H9 (cell line): ENCODE measurements around the gene MLC1. TPM values are rescaled to one million over a fixed set of nuclear protein-coding genes. Genes with fewer than 3 reads are reported as not detected.

Experiments
- DNase-seq: peaks from one replicate; pipeline ENCODE4 v3.0.0-alpha.2; 2017
- H2AFZ ChIP-seq: one replicate; pipeline ENCODE4 v1.6.1; 2013; ENCODE audit warnings: mild to moderate bottlenecking, low read length, control low read depth, moderate library complexity
- H2AK5ac ChIP-seq: 2 replicates; pipeline ENCODE4 v1.6.1; 2013; ENCODE audit warnings: low read length, control low read depth, mixed read lengths; ENCODE audit not compliant: insufficient read length
- H2BK120ac ChIP-seq: one replicate; pipeline ENCODE4 v1.6.1; 2013; ENCODE audit warnings: low read depth, mild to moderate bottlenecking, low read length, control low read depth, inconsistent platforms; ENCODE audit not compliant: poor library complexity, severe bottlenecking
- H2BK12ac ChIP-seq: 2 replicates; pipeline ENCODE4 v1.6.1; 2013; ENCODE audit warnings: low read length, control low read depth, mixed read lengths, low read depth; ENCODE audit not compliant: insufficient read length
- H2BK15ac ChIP-seq: 2 replicates; pipeline ENCODE4 v1.6.1; 2013; ENCODE audit warnings: low read depth, low read length, control low read depth
- H2BK20ac ChIP-seq: one replicate; pipeline ENCODE4 v1.6.1; 2013; ENCODE audit warnings: low read depth, mild to moderate bottlenecking, low read length, control low read depth, inconsistent platforms; ENCODE audit not compliant: poor library complexity, severe bottlenecking
- H2BK5ac ChIP-seq: 2 replicates; pipeline ENCODE4 v1.6.1; 2013; ENCODE audit warnings: low read length, control low read depth, mixed read lengths; ENCODE audit not compliant: insufficient read length
- H3K14ac ChIP-seq: 2 replicates; pipeline ENCODE4 v1.6.1; 2013; ENCODE audit warnings: low read length, control low read depth; ENCODE audit not compliant: insufficient read depth
- H3K18ac ChIP-seq: 2 replicates; pipeline ENCODE4 v1.6.1; 2013; ENCODE audit warnings: low read depth, mild to moderate bottlenecking, mixed read lengths, low read length, control low read depth; ENCODE audit not compliant: insufficient read length
- H3K23ac ChIP-seq: 2 replicates; pipeline ENCODE4 v1.6.1; 2013; ENCODE audit warnings: low read length, control low read depth, mixed read lengths, low read depth; ENCODE audit not compliant: insufficient read length
- H3K23me2 ChIP-seq: 2 replicates; pipeline ENCODE4 v1.6.1; 2013; ENCODE audit warnings: low read depth, mild to moderate bottlenecking, mixed read lengths, low read length, control low read depth; ENCODE audit not compliant: insufficient read length, poor library complexity, severe bottlenecking
- H3K27ac ChIP-seq: 2 replicates; pipeline ENCODE4 v1.5.1; 2013; ENCODE audit warnings: low read length, control low read depth, mixed read lengths, low read depth; ENCODE audit not compliant: insufficient read length
- H3K27me3 ChIP-seq: 2 replicates; pipeline ENCODE4 v1.6.1; 2013; ENCODE audit warnings: low read length, control low read depth, inconsistent platforms; ENCODE audit not compliant: insufficient read depth
- H3K4ac ChIP-seq: 2 replicates; pipeline ENCODE4 v1.6.1; 2013; ENCODE audit warnings: low read depth, mild to moderate bottlenecking, control low read depth, inconsistent platforms, low read length, moderate library complexity
- H3K4me1 ChIP-seq: 2 replicates; pipeline ENCODE4 v1.6.1; 2013; ENCODE audit warnings: low read length, control low read depth, inconsistent platforms; ENCODE audit not compliant: insufficient read depth
- H3K4me2 ChIP-seq: 2 replicates; pipeline ENCODE4 v1.6.1; 2013; ENCODE audit warnings: low read length, control low read depth, mixed read lengths; ENCODE audit not compliant: insufficient read length, insufficient read depth
- H3K56ac ChIP-seq: 2 replicates; pipeline ENCODE4 v1.6.1; 2013; ENCODE audit warnings: low read depth, mild to moderate bottlenecking, mixed read lengths, low read length, control low read depth; ENCODE audit not compliant: insufficient read length
- H3K79me1 ChIP-seq: 2 replicates; pipeline ENCODE4 v1.6.1; 2013; ENCODE audit warnings: low read depth, mild to moderate bottlenecking, moderate library complexity, low read length, control low read depth, inconsistent platforms; ENCODE audit not compliant: insufficient read depth, poor library complexity, severe bottlenecking
- H3K79me2 ChIP-seq: 2 replicates; pipeline ENCODE4 v1.6.1; 2013; ENCODE audit warnings: low read length, control low read depth, inconsistent platforms; ENCODE audit not compliant: insufficient read depth
- H3K9ac ChIP-seq: 2 replicates; pipeline ENCODE4 v1.6.1; 2013; ENCODE audit warnings: low read length, control low read depth, mixed read lengths; ENCODE audit not compliant: insufficient read length; ENCODE audit errors: extremely low read depth
- H3K9me3 ChIP-seq: one replicate; pipeline ENCODE4 v1.6.1; 2013; ENCODE audit warnings: low read depth, low read length, inconsistent platforms; ENCODE audit not compliant: control insufficient read depth
- H3T11ph ChIP-seq: one replicate; pipeline ENCODE4 v1.6.1; 2013; ENCODE audit warnings: mild to moderate bottlenecking, low read length, control low read depth, inconsistent platforms
- H4K20me1 ChIP-seq: one replicate; pipeline ENCODE4 v1.6.1; 2013; ENCODE audit not compliant: control insufficient read depth, insufficient read length, insufficient read depth
- H4K5ac ChIP-seq: 2 replicates; pipeline ENCODE4 v1.6.1; 2013; ENCODE audit warnings: low read depth, mild to moderate bottlenecking, mixed read lengths, low read length, control low read depth; ENCODE audit not compliant: insufficient read length
- H4K8ac ChIP-seq: replicated peaks from 2 replicates; pipeline ENCODE4 v1.6.1; 2013; ENCODE audit warnings: low read length, control low read depth, mixed read lengths, low read depth; ENCODE audit not compliant: insufficient read length
- H4K91ac ChIP-seq: 2 replicates; pipeline ENCODE4 v1.6.1; 2013; ENCODE audit warnings: low read depth, mild to moderate bottlenecking, moderate library complexity, mixed read lengths, low read length, control low read depth; ENCODE audit not compliant: insufficient read length
- H3K27ac Mint-ChIP-seq, 3 experiments: 2 replicates in 2 of 3; 3 replicates in 1 of 3; pipeline ENCODE4 v1.8.0; 2020 to 2021; ENCODE audit warnings: mixed read lengths in 3 of 3, mild to moderate bottlenecking in 1 of 3, moderate library complexity in 1 of 3
- H3K27me3 Mint-ChIP-seq: 2 replicates; pipeline ENCODE4 v1.8.0; 2021; ENCODE audit warnings: low read depth, mild to moderate bottlenecking, moderate library complexity, mixed read lengths
- H3K36me3 Mint-ChIP-seq, 3 experiments: 2 replicates in 2 of 3; 3 replicates in 1 of 3; pipeline ENCODE4 v1.8.0; 2020 to 2021; ENCODE audit warnings: low read depth in 3 of 3, mixed read lengths in 3 of 3; ENCODE audit not compliant: insufficient read depth in 1 of 3
- H3K4me1 Mint-ChIP-seq, 2 experiments: 2 replicates each; pipeline ENCODE4 v1.8.0; 2020; ENCODE audit warnings: mixed read lengths in 2 of 2
- H3K4me3 Mint-ChIP-seq, 2 experiments: 2 replicates in 1 of 2; 3 replicates in 1 of 2; pipeline ENCODE4 v1.8.0; 2020 to 2021; ENCODE audit warnings: mild to moderate bottlenecking in 2 of 2, mixed read lengths in 2 of 2, moderate library complexity in 1 of 2
- H3K9me3 Mint-ChIP-seq, 2 experiments: 2 replicates in 1 of 2; 3 replicates in 1 of 2; pipeline ENCODE4 v1.8.0; 2020; ENCODE audit warnings: mild to moderate bottlenecking in 2 of 2, mixed read lengths in 2 of 2, moderate library complexity in 1 of 2
- CTCF ChIP-seq: fragments of 200-600 bp; sonication (generic); conservative IDR thresholded peaks from 3 replicates; pipeline ENCODE4 v1.8.0; 2021; ENCODE audit warnings: antibody characterized with exemption, mild to moderate bottlenecking
- WGBS: extraction: QIAGEN DNeasy Blood & Tissue Kit; methylation state at CpG from one replicate; pipeline ENCODE4 v1.1.7; 2013; ENCODE audit warnings: missing lambda C conversion rate, low lambda C conversion rate, mixed read lengths; ENCODE audit not compliant: insufficient read length; ENCODE audit errors: extremely low coverage; 5-methylcytosine and 5-hydroxymethylcytosine counted together
- total RNA-seq: library from RNA; stranded (reverse); gene quantifications from 2 replicates; pipeline ENCODE4 v1.2.1, GENCODE V29; 2021

MLC1 gene
- total RNA-seq, 1 experiment from 2014 or later: not detected

GRCh38 chr22:50107529-50107928 lies 22.3 kb upstream of the MLC1 start:
- H4K91ac ChIP-seq: no peak overlapping the region
- Mint-ChIP-seq H3K9me3 (no peaks in the 10 kb centered on the region), H3K36me3 (no peaks in the 10 kb centered on the region), H3K4me1 (peaks cover 5% of the 10 kb centered on the region in 2 experiments), H3K4me3 (no peak overlapping the region), H3K27ac (no peak overlapping the region; a peak in 1 of 7 replicates), H3K27me3 (peaks cover 16% of the 10 kb centered on the region)
- no peak overlapping the region for H2BK20ac ChIP-seq
- H3K4me2 ChIP-seq: no peak overlapping the region
- no peak overlapping the region for H2BK5ac ChIP-seq
- no peaks in the 10 kb centered on the region for H3K79me1 ChIP-seq
- peak overlapping the region; percentile 79 for H4K8ac ChIP-seq
- no peak overlapping the region for H3K18ac ChIP-seq
- no peak for TF ChIP-seq CTCF
- no peak overlapping the region for H3K27ac ChIP-seq
- H3K14ac ChIP-seq: no peak overlapping the region
- no peaks in the 10 kb centered on the region for H3K9me3 ChIP-seq
- no peaks in the 10 kb centered on the region for H3K27me3 ChIP-seq
- no peak overlapping the region for H3K23ac ChIP-seq
- no peaks in the 10 kb centered on the region; the same call in 1 of the 2 replicates for H3K4me1 ChIP-seq
- H3T11ph ChIP-seq: no peak overlapping the region
- no peak overlapping the region for H2BK12ac ChIP-seq
- no peak overlapping the region for H3K9ac ChIP-seq
- H2BK15ac ChIP-seq: no peak overlapping the region
- H3K23me2 ChIP-seq: no peaks in the 10 kb centered on the region
- H2AFZ ChIP-seq: no peak overlapping the region
- no CpG with 5 or more reads among the region's 9 CpGs for WGBS
- DNase-seq: no peak
- no peak overlapping the region for H3K56ac ChIP-seq
- no peak overlapping the region for H2AK5ac ChIP-seq
- H2BK120ac ChIP-seq: no peak overlapping the region
- no peaks in the 10 kb centered on the region for H3K79me2 ChIP-seq
- no peak overlapping the region for H3K4ac ChIP-seq
- no peak overlapping the region for H4K5ac ChIP-seq
- H4K20me1 ChIP-seq: no peaks in the 10 kb centered on the region
